HG03045 (cell line): ENCODE measurements around the gene LAMA4.
"Not testable (repeated sequence)": the region's sequence is repeated elsewhere in the genome, so short reads cannot be mapped to it uniquely, and the experiment has no call there.

Source experiments
- ATAC-seq: cut with Tn5 transposase; IDR thresholded peaks from one replicate; pipeline ENCODE4 v1.9.1; 2021; ENCODE audit warnings: mild to moderate bottlenecking, moderate library complexity; ENCODE audit not compliant: unreplicated experiment

LAMA4 gene

DNA sequence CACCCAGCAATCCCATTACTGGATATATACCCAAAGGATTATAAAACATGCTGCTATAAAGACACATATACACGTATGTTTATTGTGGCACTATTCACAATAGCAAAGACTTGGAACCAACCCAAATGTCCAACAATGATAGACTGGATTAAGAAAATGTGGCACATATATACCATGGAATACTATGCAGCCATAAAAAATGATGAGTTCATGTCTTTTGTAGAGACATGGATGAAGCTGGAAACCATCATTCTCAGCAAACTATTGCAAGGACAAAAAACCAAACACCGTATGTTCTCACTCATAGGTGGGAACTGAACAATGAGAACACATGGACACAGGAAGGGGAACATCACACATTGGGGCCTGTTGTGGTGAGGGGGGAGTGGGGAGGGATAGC, 148.3 kb downstream of the LAMA4 start:
- not testable (repeated sequence) for ATAC-seq

DNA sequence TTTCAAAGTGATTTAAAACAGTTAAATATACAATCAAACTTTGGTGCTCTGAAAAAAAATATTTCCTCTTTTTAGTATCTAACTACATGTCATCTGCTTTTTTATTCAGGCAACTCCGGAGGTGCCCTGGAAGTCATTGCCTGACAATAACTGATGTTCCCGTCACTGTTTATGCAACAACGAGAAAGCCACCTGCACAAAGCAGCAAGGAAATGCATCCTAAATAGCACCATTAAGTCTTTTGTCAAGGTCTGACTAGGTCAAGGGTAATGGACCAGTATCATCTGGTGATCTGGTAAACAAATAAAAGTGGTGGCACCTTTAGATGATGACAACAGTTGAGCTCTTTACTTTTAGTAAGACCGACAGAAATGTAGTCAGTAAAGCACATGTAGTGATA, 153.8 kb downstream of the LAMA4 start:
- no peak for ATAC-seq

DNA sequence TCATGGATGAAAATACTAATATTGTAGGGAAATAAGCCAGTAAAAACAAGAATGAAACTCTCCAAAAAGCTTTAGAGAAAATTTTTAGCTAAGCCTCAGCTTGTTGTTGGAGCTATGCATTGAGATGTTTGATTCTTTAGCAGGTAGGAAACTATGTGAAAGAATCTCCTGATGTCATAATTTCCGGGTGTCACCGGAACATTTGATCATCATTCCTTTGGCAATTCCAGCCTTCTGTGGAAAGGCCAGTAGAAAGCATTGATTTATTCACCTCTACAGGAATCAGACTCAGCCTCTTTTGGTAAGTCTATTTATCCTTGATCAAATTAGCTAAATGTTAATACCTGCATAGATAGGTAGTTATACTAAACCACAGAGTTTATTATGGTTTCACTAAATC, 157.5 kb downstream of the LAMA4 start:
- no peak for ATAC-seq

DNA sequence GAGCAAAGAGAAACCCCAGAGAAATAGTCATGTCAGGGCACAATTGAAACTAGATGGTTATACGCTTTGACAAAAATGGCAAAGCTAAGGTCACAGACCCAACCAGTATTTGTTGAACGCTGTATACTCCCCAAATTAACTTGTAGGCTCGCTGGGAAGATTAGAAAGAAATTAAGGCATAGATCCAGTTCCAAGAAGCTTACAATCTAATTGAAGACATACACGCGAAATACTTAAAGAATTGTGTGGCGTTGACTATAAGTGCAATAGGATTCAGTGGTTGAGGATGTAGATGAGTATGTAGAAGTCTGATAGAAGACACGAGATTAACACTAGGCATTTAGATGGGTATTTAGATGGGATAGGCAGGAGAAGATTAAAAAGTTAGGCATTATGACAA, 166.5 kb downstream of the LAMA4 start:
- no peak for ATAC-seq

DNA sequence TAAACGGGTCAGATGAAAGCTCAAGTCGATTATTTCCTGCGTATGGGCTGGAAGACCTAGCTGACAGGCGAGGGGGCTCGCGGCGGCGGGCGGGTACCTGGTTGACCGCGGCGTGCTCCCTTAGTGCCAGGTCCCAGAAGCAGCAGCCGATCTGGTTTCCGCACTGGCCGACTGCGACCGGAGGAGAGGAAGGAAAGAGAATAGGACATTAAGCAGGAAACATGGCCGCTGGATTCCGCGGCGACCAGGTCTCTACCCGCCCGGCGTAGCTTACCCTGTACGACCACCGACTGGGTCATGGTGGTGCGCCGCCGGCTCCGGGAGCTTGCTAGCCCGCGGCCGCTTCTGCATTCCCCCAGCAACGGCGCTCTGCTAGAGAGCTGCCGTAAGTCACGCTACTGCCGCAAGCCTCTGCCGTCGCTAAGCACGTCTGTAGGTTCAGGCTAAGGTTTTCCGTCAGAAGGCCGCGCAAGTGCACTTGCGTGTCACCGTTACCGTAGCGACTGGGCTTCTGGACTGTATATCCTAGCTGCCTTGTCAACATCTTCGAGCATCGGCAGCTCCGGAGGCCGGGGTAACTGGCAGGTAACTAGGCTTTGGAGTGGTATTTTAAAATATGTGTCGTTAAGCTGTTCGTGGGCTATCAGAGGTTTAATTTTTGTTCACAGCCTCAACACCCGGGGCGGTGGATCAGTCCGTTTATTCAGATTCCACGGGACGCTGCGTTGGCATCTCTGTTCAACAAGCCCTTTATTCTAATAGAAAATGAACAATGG, 167.0 kb downstream of the LAMA4 start, which contains the start of the genes FAM229B and TUBE1:
TSS of gene FAM229B (plus strand) at position 456 of the 776 bp plus-strand sequence. CDS start 11,693 bp downstream, outside the sequence.
TSS of gene TUBE1 (minus strand) at position 347 of the 776 bp plus-strand sequence. CDS start at position 299, 48 bp downstream.
- ATAC-seq, result peak; percentile 98

DNA sequence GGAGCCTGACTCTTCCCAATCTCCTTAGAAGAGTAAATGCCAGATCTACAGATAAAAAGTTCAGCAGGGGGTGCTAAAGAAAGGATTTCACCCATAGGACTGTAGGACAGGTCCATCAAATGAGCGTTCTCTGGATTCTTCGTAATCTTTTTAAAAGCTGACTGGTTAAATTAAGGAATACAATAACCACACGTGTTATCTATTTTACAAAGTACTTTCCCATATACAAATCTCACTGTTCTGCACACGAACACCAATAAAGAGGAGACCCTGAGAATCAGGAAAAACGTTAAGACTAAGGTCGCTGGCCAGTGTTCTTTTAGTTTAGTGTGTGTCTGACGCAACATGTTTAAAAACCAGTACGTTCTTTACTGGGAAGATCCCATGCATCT, 167.6 kb downstream of the LAMA4 start:
- peak; percentile 24 for ATAC-seq

DNA sequence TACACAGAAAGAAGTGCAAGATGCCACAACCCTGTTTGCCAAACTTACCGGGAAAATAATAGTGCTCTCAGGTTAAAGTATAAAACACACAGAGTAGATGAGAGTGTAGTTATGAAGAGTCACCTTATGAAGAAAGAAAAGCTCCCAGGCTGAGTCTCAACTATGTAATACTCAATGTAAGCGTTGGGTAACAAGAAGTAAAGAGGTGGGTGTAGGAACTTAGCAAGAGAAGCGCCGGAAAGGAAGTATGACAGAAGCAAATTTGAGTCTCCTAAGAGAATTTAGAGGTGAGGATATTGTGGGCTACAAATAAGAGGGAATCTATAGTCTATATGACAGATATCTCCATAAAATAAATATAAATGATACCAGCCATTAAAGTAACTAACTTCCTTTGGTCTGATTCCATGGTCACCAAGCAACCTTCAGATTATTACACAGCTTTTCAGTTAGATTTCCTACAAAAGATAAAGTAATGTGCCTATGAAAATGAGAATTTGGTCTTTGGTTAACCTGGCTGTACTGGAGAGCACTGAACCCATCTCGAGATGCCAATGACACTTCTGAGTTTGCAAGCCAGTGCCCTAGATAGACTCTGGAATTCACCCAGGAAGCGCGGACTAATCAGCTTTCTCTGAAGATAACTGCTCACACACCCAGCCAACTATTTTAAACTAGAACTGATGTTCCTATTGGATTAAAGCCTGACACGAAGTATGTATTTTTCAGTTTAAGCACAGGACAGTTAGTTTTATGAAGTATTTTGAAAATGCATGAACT, 168.9 kb downstream of the LAMA4 start:
- no peak for ATAC-seq

DNA sequence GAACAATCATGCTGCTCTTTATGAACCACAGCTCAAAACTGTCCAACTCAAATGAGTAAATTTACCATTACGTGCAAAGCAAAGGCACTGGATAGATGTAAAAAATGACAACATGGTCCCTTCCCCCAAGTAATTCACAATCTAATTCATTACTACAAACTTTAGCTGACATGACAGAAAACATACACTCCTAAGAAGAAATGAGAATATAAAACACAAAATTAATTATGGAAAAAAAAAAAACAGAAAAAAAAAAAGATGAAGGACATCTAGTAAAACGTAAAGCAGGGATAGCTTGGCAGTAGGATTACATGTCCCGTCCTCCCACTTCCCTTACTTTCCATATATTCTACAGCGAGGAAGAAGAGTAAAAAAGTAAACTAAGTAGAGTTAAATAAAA, 172.8 kb downstream of the LAMA4 start:
- no peak for ATAC-seq

DNA sequence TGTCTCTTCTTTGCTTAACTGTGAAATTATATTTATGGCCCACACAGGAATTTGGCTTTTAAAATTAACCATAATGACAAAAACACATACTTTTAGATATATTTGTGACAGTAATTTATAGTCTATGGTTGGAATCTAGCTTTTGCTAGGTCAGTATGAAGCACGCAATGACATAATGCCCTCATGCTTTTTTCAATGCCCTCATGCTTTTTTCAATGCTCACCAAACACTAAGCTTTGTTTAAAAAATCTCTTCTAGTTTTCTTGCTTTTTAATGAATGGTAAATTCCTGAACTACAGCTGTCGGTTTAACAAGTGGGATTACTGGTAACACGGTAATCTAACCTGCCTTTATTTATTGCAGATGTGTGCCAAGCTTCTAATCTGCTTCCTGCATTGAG, 187.8 kb downstream of the LAMA4 start:
- no peak for ATAC-seq

DNA sequence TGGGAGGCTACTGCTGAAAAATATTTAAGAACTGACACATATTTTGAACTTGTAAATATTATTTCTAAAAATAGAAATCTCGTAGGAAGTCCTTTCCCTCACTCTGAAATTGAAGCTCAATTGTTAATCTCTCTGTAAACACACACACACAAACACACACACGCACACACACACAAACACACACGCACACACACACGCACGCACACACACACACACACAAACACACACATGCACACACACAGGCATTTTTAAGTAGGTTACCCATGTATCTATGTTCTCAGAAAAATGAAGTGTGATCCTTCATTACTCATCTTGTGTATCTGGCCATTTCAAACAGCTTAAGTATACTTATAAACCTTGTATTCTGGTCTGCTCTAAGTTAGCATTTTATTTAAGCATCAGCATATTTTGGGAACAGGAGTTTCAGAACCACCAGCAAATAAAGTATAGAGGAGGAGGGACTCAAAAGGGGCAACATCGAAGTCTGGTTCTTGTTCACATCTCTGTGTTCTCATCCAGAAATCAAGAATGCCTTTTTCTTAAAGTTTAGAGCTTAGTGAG, 188.9 kb downstream of the LAMA4 start:
- no peak for ATAC-seq

DNA sequence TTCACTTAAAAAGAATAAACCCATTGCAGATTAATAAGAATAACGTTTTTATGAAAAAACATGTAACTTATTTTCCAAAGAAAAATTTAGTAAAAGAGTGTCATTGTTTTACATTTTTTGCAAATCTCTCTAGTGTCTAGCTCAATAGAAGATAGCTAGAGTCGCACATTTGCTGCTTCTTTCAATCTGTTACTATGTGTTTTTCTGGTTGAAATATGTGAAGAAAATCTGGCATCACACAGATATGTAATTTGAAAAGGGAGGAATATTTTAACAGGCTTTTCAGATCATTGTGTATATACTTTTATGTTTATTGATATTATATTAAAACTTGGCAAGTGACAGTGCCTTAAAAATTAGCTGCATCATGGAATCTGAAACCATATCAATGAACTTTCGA, 191.4 kb downstream of the LAMA4 start:
- ATAC-seq, result no peak

DNA sequence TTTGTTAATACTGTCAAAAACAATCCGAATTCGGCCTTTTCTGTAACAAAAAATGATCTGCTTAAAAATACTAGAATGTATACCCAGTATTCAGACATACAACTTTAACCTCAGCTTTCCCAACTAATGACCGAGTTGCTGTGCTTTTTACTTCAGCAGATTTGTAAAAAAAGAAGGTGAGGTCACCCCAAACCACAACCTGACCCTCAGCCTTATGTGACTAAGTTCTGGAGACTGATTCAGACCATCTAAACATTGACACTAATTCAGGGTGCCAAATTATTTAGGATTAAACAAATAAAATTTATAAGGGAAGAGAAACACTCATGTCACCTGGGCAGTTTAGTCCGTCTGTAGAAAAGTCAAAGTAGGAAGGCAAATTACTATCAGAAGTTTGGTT, 192.8 kb downstream of the LAMA4 start:
- no peak for ATAC-seq
